ENCODE data around the gene NEAT1. TPM values are rescaled to one million over a fixed set of nuclear protein-coding genes. Genes with fewer than 3 reads are reported as not detected.
"Not testable (repeated sequence)": the region's sequence is repeated elsewhere in the genome, so short reads cannot be mapped to it uniquely, and the experiment has no call there.

The NEAT1 gene
- total and polyA plus RNA-seq, 8 donors, result 295 to 2,770 (median 695) TPM

GRCh38 chr11:65410936-65411680 is 11.5 kb upstream of the NEAT1 start:
- no peak for ATAC-seq
- Histone ChIP-seq H3K36me3 (peaks cover 4 to 24% (median 5%) of the 10 kb centered on the region in 3 donors), H3K27me3 (no peaks in the 10 kb centered on the region), H3K27ac (no peak overlapping the region), H3K9me3 (no peaks in the 10 kb centered on the region), H3K4me3 (no peak overlapping the region), H3K4me1 (peaks cover 0 to 3% (median 0%) of the 10 kb centered on the region in 3 donors)
- DNase-seq, result peak in 2 of 6 donors; percentile 51 to 62
- no peak for TF ChIP-seq CTCF (IDR thresholded peaks at IDR 0.05)
- intact Hi-C loops (cut with DNase I), result no loop called here
- 88 to 89% methylated on average over 25 to 29 of the region's 29 CpGs for WGBS, 2 donors
- no peak for FAIRE-seq

- peak in 1 of 6 donors; percentile 39 for DNase-seq
- no peak for ATAC-seq
- intact Hi-C loops (cut with DNase I), result no loop called here
- no peaks in the 10 kb centered on the region for H3K27me3 ChIP-seq
- no peaks in the 10 kb centered on the region for H3K9me3 ChIP-seq
- FAIRE-seq, result no peak
- no peak for TF ChIP-seq CTCF (IDR thresholded peaks at IDR 0.05)
- peaks cover 2 to 8% (median 3%) of the 10 kb centered on the region in 3 donors for H3K4me1 ChIP-seq
- H3K4me3 ChIP-seq, result no peak overlapping the region
- H3K36me3 ChIP-seq, result peaks cover 3 to 22% (median 4%) of the 10 kb centered on the region in 3 donors
- WGBS, 2 donors, result 80 to 95% methylated on average over 5 of the region's 5 CpGs
- no peak overlapping the region for H3K27ac ChIP-seq
Observed at GRCh38 chr11:65411681-65412070, 10.9 kb upstream of the NEAT1 start.

- TF ChIP-seq CTCF (IDR thresholded peaks at IDR 0.05), result no peak
Observed at GRCh38 chr11:65412271-65413076, 10.1 kb upstream of the NEAT1 start.

GRCh38 chr11:65413077-65413664 is 9.4 kb upstream of the NEAT1 start:
- Histone ChIP-seq H3K36me3 (peaks cover 0 to 11% (median 4%) of the 10 kb centered on the region in 3 donors), H3K4me1 (peaks cover 17 to 22% (median 18%) of the 10 kb centered on the region in 3 donors), H3K27ac (peak overlapping the region in 1 of 4 donors; percentile 73)
- H3K4me3 ChIP-seq; H3K27me3 ChIP-seq; intact Hi-C loops (cut with DNase I); FAIRE-seq; ATAC-seq; H3K9me3 ChIP-seq: not testable (repeated sequence)
- peak in 2 of 6 donors; percentile 14 to 26 for DNase-seq
- 91 to 94% methylated on average over 15 of the region's 15 CpGs for WGBS, 2 donors

More at GRCh38 chr11:65412271-65413076, 10.1 kb upstream of the NEAT1 start:
- no peaks in the 10 kb centered on the region for H3K27me3 ChIP-seq
- peak in 2 of 4 donors; percentile 1 to 9 for ATAC-seq
- H3K27ac ChIP-seq, result peak overlapping the region in 2 of 4 donors; percentile 48 to 73
- WGBS, 2 donors, result 55 to 62% methylated on average over 24 of the region's 24 CpGs
- DNase-seq, result peak in 4 of 6 donors; percentile 51 to 58 (median 55)
- H3K4me3 ChIP-seq, result no peak overlapping the region
- peaks cover 10 to 16% (median 11%) of the 10 kb centered on the region in 3 donors for H3K4me1 ChIP-seq
- no peak for FAIRE-seq
- intact Hi-C loops (cut with DNase I), result no loop called here
- H3K9me3 ChIP-seq, result no peaks in the 10 kb centered on the region
- peaks cover 0 to 14% (median 4%) of the 10 kb centered on the region in 3 donors for H3K36me3 ChIP-seq

Measured in pancreas (tissue), 10 donors.